22Rv1 (cell line): ENCODE data around the gene DYNLT4.

Experiments
- CTCF ChIP-seq: fragments of 450-650 bp; IDR thresholded peaks from 2 replicates; pipeline ENCODE4 v1.5.1; 2017; ENCODE audit warnings: mild to moderate bottlenecking
- ZFX ChIP-seq: fragments of 450-650 bp; IDR thresholded peaks from 2 replicates; pipeline ENCODE4 v1.6.1; 2017; ENCODE audit warnings: antibody characterized with exemption, borderline replicate concordance

GRCh38 chr1:44830900-44831304 is 23.8 kb upstream of the DYNLT4 start:
- no peak for TF ChIP-seq CTCF
- no peak for TF ChIP-seq ZFX
